Left ventricle myocardium superior (tissue), 1 donor: ENCODE results near the gene ZNF550. TPM values are rescaled to one million over a fixed set of nuclear protein-coding genes. Genes with fewer than 3 reads are reported as not detected.
"Not testable (repeated sequence)": the region's sequence is repeated elsewhere in the genome, so short reads cannot be mapped to it uniquely, and the experiment has no call there.

Experiments used
- ATAC-seq: fragments of 200-7000 bp; cut with Tn5 transposase; one replicate; pipeline ENCODE4 v1.9.1; 2020; ENCODE audit warnings: mild to moderate bottlenecking, moderate library complexity
- DNase-seq: peaks from one replicate; pipeline ENCODE4 v3.0.0-alpha.2; 2020
- intact Hi-C: fragments of 100-400 bp; cut with micrococcal nuclease; formaldehyde crosslinking; loops from one replicate; pipeline ENCODE4 v1.11.0; 2022
- total RNA-seq: library from RNA; stranded (reverse); fragmentation: NEBNext Ultra II Directional; extraction: Animal tissue kit (Norgen Biotek cat#: 25700); gene quantifications from one replicate; pipeline ENCODE4 v1.2.1, GENCODE V29; 2021
- donor health status: DM: no; HTN: yes; CAD: no; lungs with severe emphysema.

ZNF550 gene
- total RNA-seq, 1 donor from 2014 or later, result 8.4 TPM

DNA sequence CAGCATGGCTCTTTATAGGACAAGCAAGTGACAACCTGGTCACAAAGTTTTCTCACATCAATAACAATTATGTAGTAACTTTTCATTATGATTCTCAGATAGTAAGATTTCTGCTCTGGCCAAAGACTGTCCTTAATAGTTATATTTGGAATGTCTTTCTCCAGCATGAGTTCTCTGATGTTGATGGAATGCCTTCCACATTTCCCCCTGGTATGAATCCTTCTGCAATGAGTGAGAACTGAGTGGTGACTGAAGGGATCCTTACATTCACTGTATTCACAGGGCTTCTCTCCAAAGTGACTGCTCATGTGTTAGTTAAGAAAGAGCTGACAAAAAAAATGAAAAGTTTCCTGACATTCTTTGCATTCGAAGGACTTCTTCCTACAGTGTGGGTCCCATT, 13.2 kb downstream of the ZNF550 start:
- DNase-seq (no peak), ATAC-seq (no peak)
- intact Hi-C loops, result no loop called here

- no peak for DNase-seq
- no peak for ATAC-seq
- intact Hi-C loops, result no loop called here
Observed at GRCh38 chr19:57537953-57538547, 21.6 kb downstream of the ZNF550 start.

- ATAC-seq (peak; percentile 100), DNase-seq (peak; percentile 91)
- intact Hi-C loops, result no loop called here
Observed at GRCh38 chr19:57527136-57527881, 32.4 kb downstream of the ZNF550 start, which contains the start of gene ZNF549. Gene ZNF549, plus strand, starts transcription at chr19:57527356. Its CDS starts 218 bp downstream, at chr19:57527574.

DNA sequence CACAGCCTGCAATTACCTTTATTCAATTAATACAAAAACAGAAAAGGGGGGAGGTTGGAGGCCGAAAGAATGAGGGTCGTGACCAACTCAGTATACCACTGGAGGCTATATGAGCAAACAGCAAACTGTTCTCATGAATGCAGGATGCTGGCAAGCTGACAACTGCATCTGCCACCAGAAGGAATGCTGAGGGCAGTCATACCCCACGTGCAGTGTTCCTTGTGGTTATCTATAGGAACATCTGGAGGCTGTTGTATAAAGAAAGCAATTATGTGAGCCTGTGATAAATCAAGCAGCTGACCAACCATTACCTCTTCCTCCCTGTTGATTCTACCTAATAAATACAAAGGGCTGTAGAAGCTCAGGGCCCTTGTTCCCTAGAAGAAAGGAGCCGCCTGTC, 41.6 kb downstream of the ZNF550 start:
- ATAC-seq, intact Hi-C loops, DNase-seq: not testable (repeated sequence)

DNA sequence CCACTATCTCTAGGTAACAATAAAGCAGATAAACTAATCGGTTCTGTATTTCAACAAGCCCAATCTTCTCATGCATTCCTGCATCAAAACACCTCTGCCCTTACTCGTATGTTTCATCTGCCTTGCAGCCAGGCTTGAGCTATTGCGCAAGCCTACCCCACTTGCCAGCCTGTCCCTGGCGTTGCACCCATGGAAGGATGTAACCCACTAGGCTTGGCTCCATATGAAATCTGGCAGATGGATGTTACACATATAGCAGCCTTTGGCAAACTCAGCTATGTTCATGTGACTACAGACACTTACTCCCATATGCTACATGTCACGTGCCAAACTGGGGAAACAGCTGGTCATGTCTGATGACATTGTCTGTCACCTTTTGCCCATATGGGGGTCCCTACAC, 44.4 kb downstream of the ZNF550 start:
- intact Hi-C loops, result no loop called here
- ATAC-seq, result no peak
- no peak for DNase-seq

DNA sequence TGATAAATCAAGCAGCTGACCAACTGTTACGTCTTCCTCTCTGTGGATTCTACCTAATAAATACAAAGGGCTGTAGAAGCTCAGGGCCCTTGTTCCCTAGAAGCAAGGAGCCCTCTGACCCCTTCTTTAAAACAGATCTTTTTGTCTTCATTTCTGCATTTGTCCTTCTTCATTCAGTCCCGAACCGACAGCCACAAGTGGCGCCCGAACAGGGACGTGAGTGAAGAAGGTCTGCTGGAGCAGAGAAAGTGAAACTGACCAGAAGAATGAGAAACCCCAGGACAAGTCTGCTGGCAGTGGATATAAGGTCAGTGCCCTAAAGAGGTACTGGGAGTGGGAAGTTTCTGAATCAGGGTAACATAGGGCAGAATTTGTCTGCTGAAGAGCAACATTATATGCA, 46.8 kb downstream of the ZNF550 start:
- intact Hi-C loops, result no loop called here
- ATAC-seq (no peak), DNase-seq (no peak)

- intact Hi-C loops, result no loop called here
- DNase-seq (no peak), ATAC-seq (no peak)
Observed at GRCh38 chr19:57511484-57511883, 48.2 kb downstream of the ZNF550 start.

- ATAC-seq (no peak), DNase-seq (no peak)
- intact Hi-C loops, result no loop called here
Observed at GRCh38 chr19:57506163-57506562, 53.5 kb downstream of the ZNF550 start.

DNA sequence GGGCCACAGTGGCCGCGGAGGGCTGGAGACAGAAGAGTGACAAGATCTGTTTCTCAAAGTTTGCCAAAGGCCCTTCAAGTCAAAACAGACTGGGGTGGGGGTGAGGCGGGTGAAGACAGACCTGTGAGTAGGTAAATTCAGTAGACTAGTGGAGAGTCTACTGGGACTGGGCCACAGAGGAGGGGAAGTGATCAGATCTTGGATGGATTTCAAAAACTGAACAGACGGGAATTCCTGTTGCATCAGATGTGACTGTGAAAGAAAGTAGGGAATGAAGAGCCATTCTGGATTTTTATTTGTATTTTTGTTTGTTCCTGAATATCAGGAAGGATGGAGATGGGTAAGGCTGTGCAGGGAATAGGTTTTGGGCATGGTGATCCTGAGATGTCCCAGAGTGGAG, 59.3 kb downstream of the ZNF550 start:
- intact Hi-C loops, result not testable (repeated sequence)

GRCh38 chr19:57499680-57500395, 59.8 kb downstream of the ZNF550 start, which contains the start of gene ZNF773:
Gene ZNF773, plus strand, starts transcription at chr19:57499938. Its CDS starts 143 bp downstream, at chr19:57500081.
- intact Hi-C loops, result not testable (repeated sequence)
- ATAC-seq, result peak; percentile 100
- peak; percentile 99 for DNase-seq

More for the DNA sequence above, 59.3 kb downstream of the ZNF550 start:
- ATAC-seq, result peak; percentile 14
- not testable (repeated sequence) for DNase-seq

- DNase-seq, ATAC-seq, intact Hi-C loops: not testable (repeated sequence)
Observed at GRCh38 chr19:57499332-57499679, 60.4 kb downstream of the ZNF550 start.

DNA sequence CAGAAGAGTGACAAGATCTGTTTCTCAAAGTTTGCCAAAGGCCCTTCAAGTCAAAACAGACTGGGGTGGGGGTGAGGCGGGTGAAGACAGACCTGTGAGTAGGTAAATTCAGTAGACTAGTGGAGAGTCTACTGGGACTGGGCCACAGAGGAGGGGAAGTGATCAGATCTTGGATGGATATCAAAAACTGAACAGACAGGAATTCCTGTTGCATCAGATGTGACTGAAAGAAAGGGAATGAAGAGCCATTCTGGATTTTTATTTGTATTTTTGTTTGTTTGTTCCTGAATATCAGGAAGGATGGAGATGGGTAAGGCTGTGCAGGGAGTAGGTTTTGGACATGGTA, 71.4 kb downstream of the ZNF550 start:
- DNase-seq, intact Hi-C loops: not testable (repeated sequence)
- ATAC-seq, result peak; percentile 30

- ATAC-seq, result peak; percentile 99
- peak; percentile 95 for DNase-seq
- intact Hi-C loops, result not testable (repeated sequence)
Observed at GRCh38 chr19:57487477-57488298, 72.0 kb downstream of the ZNF550 start, which contains the start of gene ZNF419. Gene ZNF419, plus strand, starts transcription at chr19:57487750. Its CDS starts 201 bp downstream, at chr19:57487951.

Other genes starting within 250 kb of the ZNF550 start
- gene ZNF543, start 239.4 kb downstream of the ZNF550 start, total RNA-seq, result 6.1 TPM
- gene ZNF304, start 208.6 kb downstream of the ZNF550 start, total RNA-seq, result 8.3 TPM
- gene TRAPPC2B, start 196.3 kb downstream of the ZNF550 start, total RNA-seq, result 10.9 TPM
- 3.2 TPM for gene ZNF547, start 196.3 kb downstream of the ZNF550 start, total RNA-seq
- 17.8 TPM for gene ZNF548, start 170.0 kb downstream of the ZNF550 start, total RNA-seq
- 8.8 TPM for gene ZNF17, start 148.7 kb downstream of the ZNF550 start, total RNA-seq
- gene ZNF749, start 124.5 kb downstream of the ZNF550 start, total RNA-seq, result 3.3 TPM
- 4.1 TPM for gene VN1R1, start 102.7 kb downstream of the ZNF550 start, total RNA-seq
- 24.0 TPM for gene ZNF772, start 82.3 kb downstream of the ZNF550 start, total RNA-seq
- 9.1 TPM for gene ZNF419, start 72.1 kb downstream of the ZNF550 start, total RNA-seq
- 6.0 TPM for gene ZNF773, start 59.9 kb downstream of the ZNF550 start, total RNA-seq
- 4.1 TPM for gene ZNF549, start 32.5 kb downstream of the ZNF550 start, total RNA-seq
- 4.8 TPM for gene ZNF416, start 19.0 kb upstream of the ZNF550 start, total RNA-seq
- 4.1 TPM for gene ZIK1, start 24.3 kb upstream of the ZNF550 start, total RNA-seq
- gene ZNF530, start 40.0 kb upstream of the ZNF550 start, total RNA-seq, result 3.9 TPM
- gene ZNF134, start 54.4 kb upstream of the ZNF550 start, total RNA-seq, result 12.9 TPM
- 11.1 TPM for gene ZNF211, start 73.3 kb upstream of the ZNF550 start, total RNA-seq
- gene ZSCAN4, start 109.1 kb upstream of the ZNF550 start, total RNA-seq, result not detected
- 3.1 TPM for gene ZNF551, start 122.1 kb upstream of the ZNF550 start, total RNA-seq
- gene ZNF154, start 149.3 kb upstream of the ZNF550 start, total RNA-seq, result 3.5 TPM
- gene ZNF671, start 167.8 kb upstream of the ZNF550 start, total RNA-seq, result 6.7 TPM
- gene ZNF776, start 187.0 kb upstream of the ZNF550 start, total RNA-seq, result 15.9 TPM
- 8.9 TPM for gene ZNF586, start 209.8 kb upstream of the ZNF550 start, total RNA-seq